ENCODE measurements around the gene ELOVL1.

ELOVL1 gene

GRCh38 chr1:43331688-43332087 lies 36.1 kb downstream of the ELOVL1 start:
- Histone ChIP-seq H3K9ac (ENCODE audit: low read length) (no peak overlapping the region), H3K27me3 (ENCODE audit: low read length) (no peaks in the 10 kb centered on the region), H3K4me2 (ENCODE audit: low read depth, low read length, poor library complexity, severe bottlenecking) (no peak overlapping the region), H4K20me1 (ENCODE audit: low read depth, low read length) (no peaks in the 10 kb centered on the region), H3K79me2 (ENCODE audit: insufficient read depth, low read length) (no peaks in the 10 kb centered on the region), H3F3A (ENCODE audit: insufficient read depth) (no peaks in the 10 kb centered on the region), H2AFZ (ENCODE audit: low read depth, low read length, severe bottlenecking) (no peak overlapping the region), H3K36me3 (ENCODE audit: low read length) (no peaks in the 10 kb centered on the region), H3K9me2 (replicated peaks; ENCODE audit: insufficient read depth, low read length) (no peaks in the 10 kb centered on the region), H3K4me3 (ENCODE audit: insufficient read depth, low read length, poor library complexity, severe bottlenecking) (no peak overlapping the region), H3K27ac (ENCODE audit: low read depth, low read length) (no peak overlapping the region), H3K9me3 (ENCODE audit: insufficient read depth, low read length) (no peaks in the 10 kb centered on the region; the same call in 1 of the 2 replicates)
- TF ChIP-seq EZH2phosphoT487 (conservative IDR thresholded peaks at IDR 0.05; ENCODE audit: low read length): no peak
- TF ChIP-seq, protein P1, sequence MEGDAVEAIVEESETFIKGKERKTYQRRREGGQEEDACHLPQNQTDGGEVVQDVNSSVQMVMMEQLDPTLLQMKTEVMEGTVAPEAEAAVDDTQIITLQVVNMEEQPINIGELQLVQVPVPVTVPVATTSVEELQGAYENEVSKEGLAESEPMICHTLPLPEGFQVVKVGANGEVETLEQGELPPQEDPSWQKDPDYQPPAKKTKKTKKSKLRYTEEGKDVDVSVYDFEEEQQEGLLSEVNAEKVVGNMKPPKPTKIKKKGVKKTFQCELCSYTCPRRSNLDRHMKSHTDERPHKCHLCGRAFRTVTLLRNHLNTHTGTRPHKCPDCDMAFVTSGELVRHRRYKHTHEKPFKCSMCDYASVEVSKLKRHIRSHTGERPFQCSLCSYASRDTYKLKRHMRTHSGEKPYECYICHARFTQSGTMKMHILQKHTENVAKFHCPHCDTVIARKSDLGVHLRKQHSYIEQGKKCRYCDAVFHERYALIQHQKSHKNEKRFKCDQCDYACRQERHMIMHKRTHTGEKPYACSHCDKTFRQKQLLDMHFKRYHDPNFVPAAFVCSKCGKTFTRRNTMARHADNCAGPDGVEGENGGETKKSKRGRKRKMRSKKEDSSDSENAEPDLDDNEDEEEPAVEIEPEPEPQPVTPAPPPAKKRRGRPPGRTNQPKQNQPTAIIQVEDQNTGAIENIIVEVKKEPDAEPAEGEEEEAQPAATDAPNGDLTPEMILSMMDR (IDR thresholded peaks at IDR 0.05; ENCODE audit: insufficient read depth, low read length, poor library complexity, severe bottlenecking): no peak

- Histone ChIP-seq H3K79me2 (ENCODE audit: insufficient read depth, low read length) (no peaks in the 10 kb centered on the region), H3K9ac (ENCODE audit: low read length) (no peak overlapping the region), H2AFZ (ENCODE audit: low read depth, low read length, severe bottlenecking) (no peak overlapping the region), H3K9me3 (ENCODE audit: insufficient read depth, low read length) (no peaks in the 10 kb centered on the region; the same call in 1 of the 2 replicates), H3K4me2 (ENCODE audit: low read depth, low read length, poor library complexity, severe bottlenecking) (no peak overlapping the region), H3F3A (ENCODE audit: insufficient read depth) (no peaks in the 10 kb centered on the region), H4K20me1 (ENCODE audit: low read depth, low read length) (no peaks in the 10 kb centered on the region), H3K4me3 (ENCODE audit: insufficient read depth, low read length, poor library complexity, severe bottlenecking) (no peak overlapping the region), H3K36me3 (ENCODE audit: low read length) (no peaks in the 10 kb centered on the region), H3K9me2 (replicated peaks; ENCODE audit: insufficient read depth, low read length) (no peaks in the 10 kb centered on the region), H3K27ac (ENCODE audit: low read depth, low read length) (no peak overlapping the region), H3K27me3 (ENCODE audit: low read length) (no peaks in the 10 kb centered on the region)
- TF ChIP-seq, protein P1 (IDR thresholded peaks at IDR 0.05; ENCODE audit: insufficient read depth, low read length, poor library complexity, severe bottlenecking): no peak
- no peak for TF ChIP-seq EZH2phosphoT487 (conservative IDR thresholded peaks at IDR 0.05; ENCODE audit: low read length)
These were observed 37.6 kb downstream of the ELOVL1 start for GRCh38 chr1:43329995-43330751.

DNA sequence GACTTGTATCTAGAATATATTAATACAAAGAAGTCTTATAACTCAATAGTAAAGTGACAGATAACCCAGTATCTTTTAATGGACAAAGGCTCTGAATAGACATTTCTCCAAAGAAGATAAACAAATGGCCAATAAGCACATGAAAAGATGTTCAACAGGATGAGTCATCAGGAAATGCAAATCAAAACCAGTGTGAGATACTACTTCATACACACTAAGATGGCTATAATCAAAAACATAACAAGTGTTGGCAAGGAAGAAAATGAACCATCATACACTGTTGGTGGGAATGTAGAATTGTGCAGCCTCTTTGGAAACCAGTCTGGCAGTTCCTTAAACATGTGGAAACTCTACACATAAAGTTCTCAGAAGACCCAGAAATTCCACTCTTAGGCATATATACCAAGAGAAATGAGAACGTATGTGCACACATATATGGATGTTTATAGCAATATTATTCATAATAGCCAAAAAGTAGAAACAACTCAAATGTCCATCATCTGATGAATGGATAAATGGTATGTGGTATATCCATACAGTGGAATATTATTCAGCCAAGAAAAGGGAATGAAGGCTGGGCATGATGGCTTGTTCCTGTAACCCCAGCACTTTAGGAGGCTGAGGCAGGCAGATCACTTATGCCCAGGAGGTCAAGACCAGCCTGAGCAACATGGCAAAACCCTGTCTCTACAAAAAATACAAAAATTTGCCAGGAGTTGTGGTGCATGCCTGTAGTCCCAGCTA lies 40.1 kb downstream of the ELOVL1 start:
- Histone ChIP-seq H3F3A (ENCODE audit: insufficient read depth) (no peaks in the 10 kb centered on the region), H3K9me2 (replicated peaks; ENCODE audit: insufficient read depth, low read length) (no peaks in the 10 kb centered on the region), H3K79me2 (ENCODE audit: insufficient read depth, low read length) (no peaks in the 10 kb centered on the region), H3K27me3 (ENCODE audit: low read length) (no peaks in the 10 kb centered on the region), H2AFZ (ENCODE audit: low read depth, low read length, severe bottlenecking) (no peak overlapping the region), H3K4me2 (ENCODE audit: low read depth, low read length, poor library complexity, severe bottlenecking) (no peak overlapping the region), H3K4me3 (ENCODE audit: insufficient read depth, low read length, poor library complexity, severe bottlenecking) (no peak overlapping the region), H3K9ac (ENCODE audit: low read length) (no peak overlapping the region), H4K20me1 (ENCODE audit: low read depth, low read length) (no peaks in the 10 kb centered on the region), H3K36me3 (ENCODE audit: low read length) (no peaks in the 10 kb centered on the region), H3K9me3 (ENCODE audit: insufficient read depth, low read length) (no peaks in the 10 kb centered on the region; the same call in 1 of the 2 replicates), H3K27ac (ENCODE audit: low read depth, low read length) (no peak overlapping the region)
- TF ChIP-seq, protein P1 (IDR thresholded peaks at IDR 0.05; ENCODE audit: insufficient read depth, low read length, poor library complexity, severe bottlenecking): no peak
- TF ChIP-seq EZH2phosphoT487 (conservative IDR thresholded peaks at IDR 0.05; ENCODE audit: low read length): no peak
